Islet of Langerhans (tissue), 1 donor: ENCODE results near the gene SMARCAL1.
"Not testable (repeated sequence)": the region's sequence is repeated elsewhere in the genome, so short reads cannot be mapped to it uniquely, and the experiment has no call there.

Experiments used
- FAIRE-seq: peaks from one replicate; lab custom pipeline; 2011; peaks lifted over from hg19 to GRCh38; lab: Jason Lieb, UNC

Gene SMARCAL1

DNA sequence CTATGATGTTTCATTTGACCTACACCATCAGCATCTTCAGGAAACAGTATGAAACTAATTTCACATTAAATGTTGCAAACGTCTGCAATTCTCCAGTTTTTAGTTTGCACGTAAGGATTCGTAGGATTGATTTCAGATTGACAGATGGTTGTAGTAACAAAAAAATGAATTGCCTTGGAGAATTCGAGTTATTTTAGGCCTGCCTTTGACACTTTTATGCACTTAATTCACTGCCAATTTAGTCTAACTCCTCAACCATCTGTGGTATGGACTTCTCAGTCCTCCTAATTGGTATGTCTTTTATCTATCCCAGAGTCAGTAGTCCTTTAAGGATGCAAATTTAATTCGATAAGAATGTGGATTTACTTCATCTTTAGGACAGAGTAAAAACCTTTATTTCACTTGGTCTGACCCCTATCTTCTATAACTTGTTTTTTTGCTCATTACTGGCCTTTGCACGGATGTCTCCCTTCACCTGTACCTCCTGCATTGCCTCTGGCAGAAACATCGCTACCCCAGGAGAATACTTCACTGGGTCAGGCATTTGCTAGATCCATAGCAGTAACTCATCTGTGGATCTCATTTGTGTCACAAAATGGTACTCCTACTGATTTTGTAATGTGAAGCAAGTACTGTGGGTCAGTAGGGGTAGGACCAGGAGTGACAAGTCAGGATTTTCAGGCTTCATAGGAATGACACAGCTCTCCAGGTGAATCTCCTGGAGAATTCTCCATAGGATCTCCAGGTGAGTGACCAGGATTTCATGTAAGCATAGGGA lies 90.3 kb downstream of the SMARCAL1 start:
- no peak for FAIRE-seq

DNA sequence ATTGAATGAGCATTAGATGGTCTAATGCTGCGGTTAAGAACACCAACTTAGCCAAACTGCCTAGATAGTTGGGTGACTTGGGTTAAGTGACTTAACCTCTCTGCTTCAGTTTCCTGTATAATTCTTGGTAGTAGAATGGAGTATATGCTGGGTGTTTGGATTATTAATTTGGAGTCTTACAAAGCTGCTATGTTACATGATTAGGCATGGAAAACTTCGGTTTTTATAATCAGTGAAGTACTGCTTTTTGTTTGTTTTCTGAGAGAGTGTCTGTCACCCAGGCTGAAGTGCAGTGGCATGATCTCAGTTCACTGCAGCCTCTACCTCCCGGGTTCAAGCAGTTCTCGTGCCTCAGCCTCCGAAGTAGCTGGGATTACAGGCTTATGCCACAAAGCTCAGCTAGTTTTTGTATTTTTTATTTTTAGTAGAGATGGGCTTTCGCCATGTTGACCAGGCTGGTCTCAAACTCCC lies 90.9 kb downstream of the SMARCAL1 start:
- no peak for FAIRE-seq

DNA sequence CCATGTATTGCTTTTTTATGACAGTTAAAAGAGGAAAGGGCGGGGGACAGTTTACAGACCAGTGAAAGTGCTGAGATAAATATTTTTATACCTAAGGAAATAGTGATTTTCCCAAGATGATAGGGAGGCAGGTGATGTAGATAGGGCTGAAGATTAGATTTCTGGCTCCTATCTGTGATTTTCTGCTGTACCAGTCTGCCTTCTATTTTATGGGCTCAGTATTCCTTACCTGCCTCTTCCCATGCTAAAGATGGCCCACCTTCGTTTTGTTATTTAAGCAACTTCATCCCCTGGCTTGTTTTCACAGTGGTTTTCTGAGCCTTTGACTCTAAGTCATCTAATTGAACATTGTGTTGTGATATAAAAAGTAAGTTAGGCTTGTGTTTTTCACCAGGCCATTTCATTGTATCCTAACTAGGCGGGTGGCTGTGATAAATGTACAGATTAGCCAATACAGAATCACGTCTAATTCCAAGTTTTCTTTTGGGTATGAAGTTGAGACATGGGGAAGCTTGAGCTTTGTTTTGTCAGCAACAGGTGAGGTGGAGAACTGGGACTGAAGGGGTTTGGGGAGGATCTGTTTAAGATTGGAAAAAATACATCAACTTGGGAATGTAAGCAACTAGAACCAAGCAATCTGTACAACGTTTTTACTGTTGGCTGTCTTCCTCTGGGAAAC lies 91.6 kb downstream of the SMARCAL1 start:
- no peak for FAIRE-seq

DNA sequence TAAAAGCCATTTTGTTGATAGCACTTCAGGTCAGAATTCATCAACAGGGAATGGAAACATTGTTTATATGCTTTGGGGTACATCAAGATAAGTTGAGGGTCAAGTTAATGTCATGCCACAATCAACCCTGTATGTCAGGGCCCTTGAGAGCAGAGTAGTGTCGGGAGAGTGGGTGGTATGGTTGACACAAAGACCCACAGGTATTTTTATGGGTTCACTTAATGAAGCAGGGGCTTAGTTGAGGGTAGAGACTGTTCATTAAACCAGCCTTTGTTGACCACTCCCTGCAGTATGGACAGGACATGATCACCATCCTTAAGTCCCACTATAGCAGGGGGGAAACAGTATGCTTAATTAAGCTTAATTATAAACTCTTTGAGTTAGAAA lies 92.1 kb downstream of the SMARCAL1 start:
- no peak for FAIRE-seq

DNA sequence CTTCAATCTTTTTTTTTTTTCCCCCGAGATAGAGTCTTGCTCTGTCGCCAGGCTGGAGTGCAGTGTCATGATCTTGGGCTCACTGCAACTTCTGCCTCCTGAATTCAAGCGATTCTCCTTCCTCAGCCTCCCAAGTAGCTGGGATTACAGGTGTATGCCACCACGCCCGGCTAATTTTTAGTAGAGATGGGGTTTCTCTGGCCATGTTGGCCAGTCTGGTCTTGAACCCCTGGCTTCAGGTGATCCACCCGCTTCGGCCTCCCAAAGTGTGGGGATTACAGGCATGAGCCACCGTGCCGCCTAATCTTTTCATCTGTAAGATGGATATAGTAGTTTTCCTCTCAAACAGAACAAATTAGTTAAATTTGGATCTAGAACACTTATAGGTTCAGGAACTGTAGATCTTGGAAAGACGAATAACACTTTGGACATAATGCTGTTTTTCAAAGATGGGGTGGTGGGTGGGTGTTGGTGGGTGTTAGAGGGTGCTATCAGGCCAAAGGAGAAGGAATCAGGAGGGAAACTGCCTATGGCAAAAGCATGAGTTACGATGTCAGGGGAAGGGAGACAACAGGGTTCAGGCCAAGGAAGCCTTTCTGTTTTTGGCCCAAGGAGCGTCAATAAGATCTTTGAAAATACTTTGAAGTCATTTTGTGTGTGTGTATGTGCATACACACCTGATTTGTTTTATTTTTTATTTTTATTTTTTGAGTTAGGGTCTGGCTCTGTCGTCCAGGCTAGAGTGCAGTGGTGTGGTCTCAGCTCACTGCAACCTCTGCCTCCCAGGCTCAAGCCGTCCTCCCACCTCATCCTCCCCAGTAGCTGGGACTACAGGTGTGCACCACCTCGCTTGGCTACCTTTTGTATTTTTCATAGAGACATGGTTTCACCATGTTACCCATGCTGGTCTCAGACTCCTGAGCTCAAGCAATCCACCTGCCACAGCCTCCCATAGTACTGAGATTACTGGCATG lies 93.1 kb downstream of the SMARCAL1 start:
- FAIRE-seq = no peak

DNA sequence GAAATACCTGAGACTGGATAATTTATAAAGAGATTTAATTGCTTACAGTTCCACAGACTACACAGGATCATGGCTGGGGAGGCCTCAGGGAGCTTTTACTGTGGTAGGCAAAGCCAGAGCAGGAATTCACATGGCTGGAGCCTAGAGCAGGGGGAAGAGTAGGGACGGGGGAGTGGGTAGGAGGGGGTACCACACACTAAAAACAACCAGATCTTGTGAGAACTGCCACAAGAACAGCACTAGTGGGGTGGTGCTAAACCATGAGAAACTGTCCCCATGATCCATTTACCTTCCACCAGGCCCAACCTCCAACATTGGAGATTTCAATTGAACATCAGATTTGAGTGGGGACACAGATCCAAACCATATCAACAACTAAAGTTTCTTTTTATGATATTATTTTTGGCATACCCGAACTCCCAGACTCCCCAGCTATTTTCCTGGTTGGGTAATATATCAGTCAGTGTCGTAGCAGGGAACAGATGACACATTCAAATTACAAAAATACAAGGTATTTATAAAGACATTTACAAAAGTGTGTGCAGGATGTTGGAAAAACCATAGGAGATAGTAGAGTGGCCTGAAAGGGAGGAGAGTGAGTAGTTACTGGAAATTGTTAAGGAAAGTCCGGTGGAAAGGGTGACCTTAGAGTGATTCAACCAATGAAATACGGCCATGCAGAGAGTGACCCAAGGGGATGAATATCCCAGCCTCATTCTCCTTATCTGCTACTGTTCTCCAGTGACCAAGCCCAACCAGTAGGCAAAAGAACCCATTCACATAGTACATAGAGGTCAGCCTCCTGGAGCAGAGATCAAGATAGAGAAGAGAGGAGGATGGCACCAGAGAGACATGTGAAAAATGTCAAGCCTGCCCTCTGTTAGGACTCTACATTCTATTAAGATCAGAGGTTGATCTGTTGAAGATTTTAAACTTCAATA lies 95.2 kb downstream of the SMARCAL1 start:
- no peak for FAIRE-seq

DNA sequence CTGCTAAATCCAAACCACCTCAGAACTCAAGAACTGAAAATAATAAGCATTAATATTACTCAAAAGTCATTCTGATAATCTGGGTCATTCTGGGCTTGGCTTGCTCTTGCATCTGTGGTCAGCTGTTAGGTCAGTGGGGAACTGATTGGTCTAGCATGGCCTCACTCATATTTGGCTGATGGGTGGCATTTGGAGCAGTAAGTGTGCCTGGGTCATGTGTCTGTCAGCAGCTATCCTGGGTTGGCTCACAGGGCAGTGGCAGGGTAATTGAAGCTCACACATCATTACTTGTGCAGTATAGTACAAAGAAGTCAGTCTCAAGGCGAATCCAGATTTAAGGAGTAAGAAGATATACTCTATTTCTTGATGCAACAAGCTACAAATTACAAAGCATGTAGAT lies 95.9 kb downstream of the SMARCAL1 start:
- FAIRE-seq = no peak

DNA sequence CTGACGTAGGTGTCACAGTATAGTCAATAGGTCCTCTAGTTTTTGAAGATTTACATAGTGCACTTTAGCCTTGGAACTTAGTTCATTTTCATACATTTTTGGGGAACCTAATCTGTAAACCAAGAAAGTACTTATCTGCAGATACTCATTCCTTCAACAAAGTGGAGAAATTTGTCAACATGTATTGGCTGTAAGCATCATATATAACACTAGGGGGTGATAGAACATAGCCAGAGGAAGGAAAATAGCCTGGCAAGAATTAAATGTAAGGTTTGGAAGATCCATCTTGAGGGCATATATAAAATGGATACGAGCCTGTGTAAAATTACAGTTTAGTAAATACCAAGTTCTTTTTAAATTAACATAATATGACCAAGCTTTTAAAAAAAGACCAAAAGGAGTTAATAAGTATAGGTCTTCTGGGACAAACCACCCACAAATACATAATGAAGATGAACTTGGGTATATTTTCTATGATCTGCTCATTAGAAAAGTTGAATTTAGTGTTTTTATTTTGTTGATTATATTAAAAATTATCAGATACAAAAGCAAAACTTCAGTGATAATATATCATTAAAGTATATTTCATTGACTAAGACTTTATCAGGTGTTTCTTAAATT lies 104.6 kb downstream of the SMARCAL1 start:
- peak; percentile 93 for FAIRE-seq

DNA sequence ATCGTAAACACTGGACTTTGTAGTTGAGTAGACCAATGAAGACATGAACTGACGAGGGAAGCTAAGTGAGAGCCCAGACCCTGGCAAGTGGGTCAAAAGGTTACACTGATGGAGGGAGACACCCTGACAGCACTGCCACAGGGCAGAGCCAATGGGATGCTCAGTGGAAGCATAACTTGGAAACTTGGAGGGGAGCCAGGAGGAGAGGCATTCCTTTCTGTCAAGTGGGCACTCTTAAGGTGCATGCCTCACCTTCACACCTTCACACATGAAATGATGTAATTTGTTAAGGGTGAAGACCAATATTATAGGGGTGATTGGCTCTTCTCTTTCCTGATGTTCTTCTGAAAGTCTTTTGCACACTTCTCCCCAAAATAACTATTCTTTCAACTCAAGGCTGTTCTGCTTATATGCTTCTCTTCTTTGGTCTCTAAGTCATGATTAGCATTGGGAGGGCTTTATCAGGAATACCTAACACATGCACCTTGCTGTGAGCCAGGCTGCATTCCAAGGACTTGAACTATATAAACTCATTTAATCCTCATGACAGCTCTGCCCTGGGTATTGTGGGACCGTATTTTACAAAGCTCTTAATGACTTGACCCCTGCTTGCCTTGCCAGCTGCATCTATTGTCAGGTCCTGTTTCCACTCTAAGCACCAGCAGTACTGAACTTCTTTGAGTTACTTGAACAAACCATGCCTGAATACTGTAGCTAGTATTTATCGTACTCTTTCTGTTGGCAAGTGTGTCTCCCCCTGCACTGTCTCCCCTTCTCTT lies 105.4 kb downstream of the SMARCAL1 start:
- FAIRE-seq = no peak

DNA sequence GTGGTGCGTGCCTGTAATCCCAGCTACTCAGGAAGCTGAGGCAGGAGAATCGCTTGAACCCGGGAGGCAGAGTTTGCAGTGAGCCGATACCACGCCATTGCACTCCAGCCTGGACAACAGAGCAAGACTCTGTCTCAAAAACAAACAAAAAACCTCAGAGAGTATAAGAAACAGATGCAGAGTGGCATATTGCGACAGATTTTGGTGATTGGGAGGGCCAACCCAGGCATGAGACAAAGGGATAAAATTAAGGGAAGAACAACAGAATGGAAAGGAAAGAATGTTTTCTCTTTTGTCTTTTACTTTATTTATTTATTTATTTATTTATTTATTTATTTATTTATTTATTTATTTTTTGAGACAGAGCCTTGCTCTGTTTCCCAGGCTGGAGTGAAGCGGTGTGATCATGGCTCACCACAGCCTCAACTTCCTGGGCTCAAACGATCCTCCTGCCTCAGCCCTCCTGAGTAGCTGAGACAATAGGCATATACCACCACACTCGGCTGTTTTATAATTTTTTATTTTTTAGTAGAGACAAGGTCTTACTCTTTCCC lies 106.4 kb downstream of the SMARCAL1 start:
- FAIRE-seq = not testable (repeated sequence)

DNA sequence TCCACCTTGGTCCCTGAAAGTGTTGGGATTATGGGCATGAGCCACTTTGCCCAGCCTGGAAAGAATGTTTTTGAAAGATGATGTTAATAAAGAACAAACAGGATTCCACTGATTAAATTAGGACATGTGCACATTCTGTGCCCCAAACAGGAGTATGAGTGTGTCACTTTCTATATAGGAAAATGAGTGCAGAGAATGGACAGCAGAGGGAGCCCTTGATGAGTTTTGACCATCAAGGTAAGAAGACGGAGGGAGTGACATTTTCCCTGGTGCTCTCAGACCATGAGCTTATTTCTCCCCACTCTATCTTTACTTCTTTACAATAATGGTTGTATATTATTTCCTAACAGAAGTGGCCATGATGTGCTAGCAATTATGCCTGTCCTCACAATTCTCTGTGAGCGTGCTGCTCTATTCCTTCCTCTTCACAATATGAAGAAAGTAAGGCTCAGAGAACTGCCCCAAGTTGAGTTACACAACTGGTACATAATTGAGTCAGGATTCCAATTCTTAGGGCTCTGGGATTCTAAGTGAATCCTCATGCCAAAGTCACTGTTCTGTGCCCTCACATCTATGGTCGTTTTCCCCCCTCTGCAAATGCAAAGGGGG lies 107.0 kb downstream of the SMARCAL1 start:
- FAIRE-seq = peak; percentile 95

DNA sequence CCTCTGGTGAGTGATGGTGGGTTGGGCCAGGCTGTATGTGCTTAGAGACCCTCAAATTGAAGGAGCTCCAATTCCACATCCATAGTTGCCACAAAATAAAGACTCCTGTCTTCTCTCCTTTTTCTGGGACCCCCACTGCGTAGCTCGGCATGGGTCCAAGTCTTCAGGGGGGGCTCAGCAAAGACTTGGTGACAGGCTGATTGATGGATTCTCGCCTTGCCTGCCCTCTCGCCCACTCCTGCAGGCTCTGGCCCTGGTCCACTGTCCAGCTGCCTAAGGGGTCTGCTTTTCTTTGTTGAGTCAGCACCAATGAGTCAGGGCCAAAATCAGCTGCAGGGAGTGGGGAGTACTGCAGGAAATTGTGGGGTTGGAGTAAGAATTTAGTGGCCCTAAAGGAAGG lies 107.8 kb downstream of the SMARCAL1 start:
- no peak for FAIRE-seq

DNA sequence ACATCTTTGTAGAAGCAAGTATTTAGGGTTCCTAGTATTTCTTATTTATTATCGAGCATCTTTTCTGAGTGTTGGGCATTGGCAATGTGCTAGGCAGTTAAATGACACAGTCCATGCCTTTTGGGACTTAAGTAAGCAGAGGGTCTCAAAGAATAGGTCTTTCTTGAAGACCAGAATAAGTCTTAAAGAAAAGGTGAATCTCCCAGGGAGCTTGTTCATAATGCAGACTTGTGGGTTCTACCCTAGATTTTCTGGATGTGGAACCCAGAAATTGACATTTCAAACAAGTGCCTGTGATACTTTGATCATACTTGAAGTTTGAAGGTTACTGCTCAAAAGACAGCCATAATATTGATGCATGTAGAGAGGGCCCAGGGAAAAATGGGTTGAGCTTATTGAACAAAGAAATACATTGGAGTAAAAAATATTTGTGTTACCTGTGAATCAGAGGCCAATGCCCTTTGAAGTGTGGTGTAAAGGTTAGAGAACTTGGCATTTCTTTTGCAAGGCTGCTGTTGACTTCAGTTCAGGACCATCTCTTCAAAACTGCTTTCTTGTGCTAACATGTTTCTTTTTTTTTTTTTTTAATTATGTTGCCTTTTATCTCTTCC lies 110.7 kb downstream of the SMARCAL1 start:
- FAIRE-seq = no peak

DNA sequence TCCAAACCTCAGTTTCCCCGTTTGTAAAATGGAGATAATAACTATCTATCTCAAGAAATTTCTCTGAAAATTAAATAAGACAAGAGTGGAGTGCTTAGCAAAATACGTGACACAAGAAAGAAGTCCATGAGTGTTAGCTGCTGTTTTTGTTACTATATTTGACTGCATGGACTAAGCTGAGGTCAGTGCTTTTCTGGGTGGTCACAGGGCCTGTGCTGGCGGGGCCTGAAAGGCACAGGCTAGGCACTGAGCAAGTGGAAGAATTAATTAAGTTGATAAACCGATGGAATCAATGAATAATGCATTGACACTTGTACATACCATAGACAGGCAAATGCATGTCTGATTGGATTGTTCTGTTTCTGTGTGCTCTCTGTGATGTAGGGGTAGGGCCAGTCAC lies 113.7 kb downstream of the SMARCAL1 start:
- FAIRE-seq = no peak

DNA sequence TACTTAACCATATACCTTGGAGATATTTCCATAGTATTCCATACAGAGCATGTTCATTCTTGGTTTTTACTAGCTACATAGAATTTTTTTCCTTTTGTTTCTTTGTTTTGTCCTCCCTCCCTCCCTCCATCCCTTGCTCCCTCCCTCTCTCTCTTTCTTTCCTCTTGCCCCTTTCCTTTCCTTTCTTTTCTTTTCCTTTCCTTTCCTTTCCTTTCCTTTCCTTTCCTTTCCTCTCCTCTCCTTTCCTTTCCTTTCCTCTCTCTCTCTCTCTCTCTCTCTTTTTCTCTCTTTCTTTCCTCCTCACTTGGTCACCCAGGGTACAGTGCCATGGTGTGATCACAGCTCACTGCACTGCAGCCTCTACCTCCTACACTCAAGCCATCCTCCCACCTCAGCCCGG lies 114.7 kb downstream of the SMARCAL1 start:
- no peak for FAIRE-seq

DNA sequence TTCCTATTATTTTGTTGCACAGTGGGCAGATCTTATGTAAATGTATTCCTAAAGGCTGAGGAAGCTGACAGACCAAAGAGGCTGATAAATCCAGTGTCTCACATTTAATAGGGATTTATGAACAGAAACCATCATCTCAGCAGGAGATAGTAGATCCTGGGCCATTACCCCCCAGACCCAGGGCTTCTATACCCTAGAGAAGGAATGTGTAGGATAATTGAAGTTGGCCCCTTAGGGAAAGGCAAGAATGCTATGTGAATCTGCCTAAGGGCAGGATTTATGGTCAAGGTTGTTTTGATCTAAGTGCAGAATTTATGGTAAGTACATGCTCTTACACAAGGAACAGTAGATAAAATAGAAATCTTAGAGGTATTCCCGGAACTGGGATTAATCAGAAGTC lies 115.3 kb downstream of the SMARCAL1 start:
- FAIRE-seq = no peak

DNA sequence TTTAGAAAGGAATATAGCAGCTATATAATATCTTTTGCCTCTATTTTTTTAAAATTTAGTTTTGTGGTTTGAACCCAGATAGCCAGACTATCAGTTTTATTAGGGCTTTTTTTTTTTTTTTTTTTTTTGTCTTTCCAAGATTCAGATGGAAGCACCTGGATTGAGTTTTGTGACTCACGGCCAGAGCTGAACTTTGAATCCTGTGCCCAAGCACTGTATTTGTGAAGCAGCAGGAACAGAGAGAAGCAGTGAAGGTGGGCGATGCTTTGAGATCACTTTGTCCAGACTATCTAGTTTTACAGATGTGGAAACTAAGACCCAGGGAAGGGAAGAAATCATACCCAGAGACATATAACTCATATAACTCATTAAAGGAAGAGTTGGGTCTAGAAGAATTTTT lies 120.3 kb downstream of the SMARCAL1 start:
- no peak for FAIRE-seq
